G401 (cell line): ENCODE measurements around the gene SLC9A9. TPM values are rescaled to one million over a fixed set of nuclear protein-coding genes. Genes with fewer than 3 reads are reported as not detected.
A peak's percentile ranks its signal among the peaks of the same experiment; 100 is the strongest.
"Not testable (repeated sequence)": the region's sequence is repeated elsewhere in the genome, so short reads cannot be mapped to it uniquely, and the experiment has no call there.

Experiments used
- DNase-seq: peaks from one replicate; pipeline ENCODE4 v3.0.0-alpha.2; 2015; ENCODE audit warnings: low spot score
- in situ Hi-C: cut with HindIII; loops from 2 replicates; pipeline ENCODE4 v1.10.0; 2016; ENCODE audit warnings: low sequenced_read_pairs, mixed read lengths
- total RNA-seq: library from RNA; depleted of rRNA; stranded (reverse); fragments of >200 nt; shearing (Covaris generic); gene quantifications from 2 replicates; pipeline ENCODE4 v1.2.3, GENCODE V29; 2014; rRNA removed

Gene SLC9A9
- total RNA-seq, result not detected in 2 replicates

DNA sequence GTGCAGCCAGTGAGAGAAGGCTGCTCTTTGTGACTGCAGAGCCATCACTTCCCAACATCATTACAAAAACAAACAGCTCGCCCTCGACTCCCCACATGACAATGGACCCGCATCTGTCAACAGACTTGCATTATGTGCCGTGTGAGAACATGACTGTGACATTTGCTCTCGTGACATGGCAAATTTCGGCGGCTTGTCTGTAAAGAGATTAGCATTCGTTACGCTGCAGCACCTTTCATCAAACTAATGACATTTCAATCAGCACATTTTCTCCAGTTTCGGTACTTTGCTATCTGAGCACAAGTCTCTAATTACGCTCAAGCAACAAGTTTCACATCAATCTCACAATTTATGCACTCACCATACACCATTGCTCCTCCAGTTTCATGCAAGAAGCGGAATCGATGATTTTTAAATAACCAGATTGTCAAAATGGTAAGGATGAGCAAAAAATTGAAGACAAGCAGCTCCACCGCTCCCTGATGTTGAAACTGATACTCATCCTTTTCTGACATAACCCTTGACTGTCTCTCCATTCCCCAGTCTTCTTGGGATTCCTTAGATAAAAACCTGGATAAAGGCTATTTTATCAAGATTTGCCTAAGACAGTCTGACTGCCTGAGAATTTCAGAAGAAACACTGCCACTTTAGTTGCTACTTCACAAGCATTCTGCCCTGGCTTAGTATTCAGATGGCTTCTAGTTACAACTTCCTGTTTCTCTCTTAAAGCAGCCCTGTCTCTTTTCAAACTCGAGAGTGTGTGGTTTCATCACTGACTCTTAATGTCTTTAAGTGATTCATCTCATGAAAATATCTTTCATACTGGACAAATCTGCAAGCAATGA is at the start of gene SLC9A9:
Gene SLC9A9 (minus strand): TSS at position 682 of the 845 bp plus-strand sequence. CDS start 146 bp downstream, at position 536.
- peak; percentile 43 for DNase-seq
- in situ Hi-C loops, result no loop called here

DNA sequence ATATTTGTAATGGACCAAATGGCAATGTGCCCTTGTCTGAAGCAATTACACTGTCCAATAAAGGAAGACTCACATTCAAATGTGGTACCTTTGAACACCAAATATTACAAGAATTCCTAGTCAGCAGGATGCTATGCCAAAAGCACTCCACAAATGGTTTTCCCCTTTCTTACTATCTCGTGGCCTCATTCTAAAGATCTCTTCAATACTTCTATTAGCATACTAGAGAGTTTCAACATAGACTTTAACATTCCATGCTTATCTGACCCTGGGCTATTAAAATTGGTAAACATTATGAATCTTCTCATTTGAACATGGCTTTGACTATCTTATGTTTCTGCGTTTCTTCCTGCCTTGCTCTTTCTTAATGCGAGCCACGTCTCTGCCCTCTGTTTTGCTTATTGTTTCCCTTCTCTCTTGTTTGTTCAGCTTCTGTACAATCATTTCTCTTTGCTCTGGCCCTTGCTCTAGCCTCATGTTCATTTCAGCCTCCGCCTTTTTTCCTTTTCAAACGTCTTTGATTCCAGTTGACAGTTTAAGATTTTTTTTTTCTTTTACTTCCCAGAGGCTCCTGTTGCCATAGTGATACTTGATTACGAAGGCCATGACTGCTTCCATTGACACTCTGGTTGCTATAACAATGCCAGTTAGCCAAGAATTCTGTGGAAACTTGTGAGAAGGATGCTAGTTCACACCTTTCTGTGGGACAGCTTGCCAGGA is 49.5 kb upstream of the SLC9A9 start:
- in situ Hi-C loops, result no loop called here

DNA sequence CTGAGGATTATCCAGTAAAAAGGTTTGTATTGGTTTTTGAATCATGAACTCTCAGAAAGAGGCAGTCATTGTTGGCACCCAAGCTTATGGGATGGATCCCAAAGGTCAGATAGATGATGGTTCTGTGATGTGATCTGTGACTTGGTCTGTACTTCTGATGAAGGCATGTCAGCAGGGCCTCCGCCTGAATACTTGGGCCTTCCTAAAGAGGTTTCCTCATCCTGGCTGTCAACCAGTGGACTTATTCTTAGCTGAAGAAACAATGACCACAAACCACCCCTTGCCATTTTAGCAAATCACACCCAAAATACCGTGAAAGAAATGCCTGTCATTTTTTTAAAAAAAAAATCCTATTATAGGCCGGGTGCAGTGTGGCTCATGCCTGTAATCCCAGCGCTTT is 48.2 kb upstream of the SLC9A9 start:
- in situ Hi-C loops, result no loop called here

More for the DNA sequence above, 49.5 kb upstream of the SLC9A9 start:
- DNase-seq, result no peak

DNA sequence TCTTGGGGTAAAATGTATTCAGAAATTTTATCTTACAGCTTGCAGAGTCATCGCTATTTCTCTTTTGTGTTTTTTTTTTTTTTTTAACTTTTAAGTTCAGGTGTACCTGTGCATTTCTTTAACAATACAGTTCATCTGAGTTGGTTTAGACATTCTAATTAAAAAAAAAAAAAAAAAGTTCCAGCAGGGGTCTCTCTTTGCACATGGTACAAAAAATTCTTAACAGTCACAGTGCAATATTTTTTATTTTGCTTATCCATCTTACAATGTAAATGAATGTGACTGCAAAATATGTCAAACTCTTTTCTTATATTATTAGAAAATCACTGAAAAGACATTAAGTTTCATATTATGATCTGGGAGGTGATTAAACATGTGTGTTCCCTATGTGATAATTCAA is 47.5 kb upstream of the SLC9A9 start:
- in situ Hi-C loops, result no loop called here
- DNase-seq, result peak; percentile 32

More for the DNA sequence above, 48.2 kb upstream of the SLC9A9 start:
- DNase-seq, result no peak

DNA sequence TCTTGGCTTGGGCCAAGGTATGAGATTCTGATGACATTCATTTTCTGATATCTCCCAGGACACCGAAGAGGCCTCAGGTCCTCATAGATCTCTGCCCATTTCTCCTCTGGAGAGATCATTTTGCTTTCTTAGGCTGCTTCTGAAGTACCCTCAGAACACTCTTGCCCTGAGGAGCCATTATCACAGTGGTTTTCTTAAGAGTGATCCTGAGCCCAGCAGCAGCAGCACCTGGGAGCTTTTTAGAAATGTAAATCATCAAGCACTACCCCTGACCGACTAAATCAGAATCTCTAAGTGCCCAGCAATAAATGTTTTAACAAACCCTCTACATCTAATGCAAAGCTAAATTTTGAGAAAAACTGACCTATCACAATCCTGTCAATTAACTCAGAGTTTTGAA is 40.6 kb upstream of the SLC9A9 start:
- DNase-seq, result no peak
- in situ Hi-C loops, result no loop called here

DNA sequence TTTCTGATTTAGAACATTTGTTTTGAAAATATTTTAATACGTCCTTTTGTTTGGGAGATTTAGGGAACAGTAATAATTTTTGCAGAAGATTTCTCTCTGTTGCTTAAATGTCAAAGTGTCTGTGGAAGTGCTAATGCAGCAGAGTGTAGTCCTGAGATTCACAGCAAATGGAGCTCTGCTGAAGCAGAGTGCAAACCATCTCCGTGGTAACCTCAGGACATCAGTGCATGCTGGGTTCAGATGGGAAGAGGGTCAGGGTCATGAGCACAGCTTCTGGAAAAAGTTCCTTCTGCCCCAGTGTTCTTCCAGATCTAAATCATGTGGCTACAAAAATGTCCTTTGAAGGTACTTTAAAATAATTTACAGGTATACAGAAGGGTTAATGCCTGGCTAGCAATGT is 39.9 kb upstream of the SLC9A9 start:
- in situ Hi-C loops, result no loop called here
- DNase-seq, result no peak

DNA sequence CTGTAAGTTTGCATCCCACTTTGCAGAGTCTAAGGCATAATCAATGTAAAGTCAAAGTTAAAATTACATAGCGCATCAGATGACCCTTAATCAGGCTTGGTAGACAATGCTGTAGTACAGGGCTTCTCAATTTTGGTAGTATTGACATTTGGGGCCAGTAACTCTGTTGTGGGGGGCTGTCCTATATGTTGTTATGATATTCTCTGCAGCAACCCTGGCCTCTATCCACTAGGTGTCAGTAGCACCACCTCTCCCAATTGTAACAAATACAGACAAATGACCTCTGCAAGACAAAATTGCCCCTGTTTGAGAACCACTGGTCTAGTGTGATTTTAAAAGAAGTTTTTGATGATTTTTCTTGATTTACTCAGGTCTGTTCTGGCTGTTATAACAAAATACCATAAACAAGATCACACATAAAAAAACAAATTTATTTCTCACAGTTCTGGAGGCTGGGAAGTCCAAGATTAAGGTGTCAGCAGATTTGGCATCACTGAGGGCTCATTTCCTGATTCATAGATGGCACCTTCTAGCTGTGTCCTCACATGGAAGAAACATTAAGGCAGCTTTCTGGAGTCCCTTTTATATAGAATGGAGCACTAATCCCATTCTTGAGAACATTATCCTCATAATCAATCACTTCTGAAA is 37.6 kb upstream of the SLC9A9 start:
- peak; percentile 58 for DNase-seq

DNA sequence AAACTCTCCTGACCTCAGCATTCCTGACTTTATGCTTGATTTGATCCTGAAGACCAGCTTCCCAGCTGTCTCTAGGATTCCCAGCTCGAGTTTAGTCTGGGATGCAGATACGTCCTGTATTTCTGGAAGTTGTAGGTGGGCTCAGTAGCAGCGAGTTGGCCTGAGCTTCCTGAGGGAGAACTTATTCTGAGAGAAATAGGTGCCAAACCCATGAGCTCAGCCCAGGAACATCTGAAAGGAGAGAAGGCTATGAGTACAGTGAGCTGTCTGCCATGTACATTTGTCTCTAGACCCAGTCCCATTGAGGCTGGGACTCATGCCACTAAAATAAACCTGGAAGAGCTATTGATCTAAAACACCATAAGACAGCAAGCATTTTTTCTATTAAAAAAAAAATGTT is 36.6 kb upstream of the SLC9A9 start:
- in situ Hi-C loops, result no loop called here

More for the DNA sequence above, 37.6 kb upstream of the SLC9A9 start:
- in situ Hi-C loops, result no loop called here

DNA sequence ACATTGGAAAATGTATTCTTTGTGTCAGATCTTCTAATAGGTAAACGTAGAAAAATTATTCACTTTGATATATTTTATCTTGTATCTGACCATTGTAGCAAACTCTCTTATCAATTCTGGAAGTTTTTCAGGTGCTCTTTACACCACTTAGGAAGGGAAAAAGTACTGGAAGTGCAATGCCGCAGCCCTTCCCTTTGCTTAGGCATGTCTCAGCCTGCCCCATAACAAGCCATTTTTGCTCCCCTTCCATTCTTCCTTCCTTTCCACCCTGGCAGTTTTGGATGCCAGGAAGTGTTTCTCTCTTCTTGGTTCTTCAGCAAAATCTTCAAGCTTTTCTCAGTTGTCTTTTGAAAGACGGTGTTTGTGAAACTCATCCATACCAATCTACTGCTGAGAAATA is 34.9 kb upstream of the SLC9A9 start:
- no peak for DNase-seq
- in situ Hi-C loops, result no loop called here

More for the DNA sequence above, 36.6 kb upstream of the SLC9A9 start:
- DNase-seq, result no peak

DNA sequence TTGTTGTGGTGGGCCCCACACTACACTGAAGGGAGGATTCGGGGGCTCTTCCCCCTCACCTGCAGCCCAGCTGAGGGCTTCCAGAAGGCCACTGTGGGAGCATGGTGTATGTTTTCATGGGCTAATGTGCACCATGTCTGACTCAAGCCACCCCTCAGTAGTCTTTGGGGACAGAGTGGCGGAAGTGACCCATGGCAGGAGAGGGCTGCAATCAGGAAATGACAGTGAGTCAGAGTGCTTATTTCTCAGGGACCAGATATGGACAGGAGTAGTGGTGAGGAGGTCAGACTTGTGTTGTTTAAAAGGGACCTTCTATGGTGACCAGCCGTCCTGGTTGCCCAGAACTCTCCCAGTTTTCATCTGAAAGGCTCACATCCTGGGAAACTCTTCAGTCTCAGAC is 32.8 kb upstream of the SLC9A9 start:
- in situ Hi-C loops, result no loop called here
- no peak for DNase-seq

DNA sequence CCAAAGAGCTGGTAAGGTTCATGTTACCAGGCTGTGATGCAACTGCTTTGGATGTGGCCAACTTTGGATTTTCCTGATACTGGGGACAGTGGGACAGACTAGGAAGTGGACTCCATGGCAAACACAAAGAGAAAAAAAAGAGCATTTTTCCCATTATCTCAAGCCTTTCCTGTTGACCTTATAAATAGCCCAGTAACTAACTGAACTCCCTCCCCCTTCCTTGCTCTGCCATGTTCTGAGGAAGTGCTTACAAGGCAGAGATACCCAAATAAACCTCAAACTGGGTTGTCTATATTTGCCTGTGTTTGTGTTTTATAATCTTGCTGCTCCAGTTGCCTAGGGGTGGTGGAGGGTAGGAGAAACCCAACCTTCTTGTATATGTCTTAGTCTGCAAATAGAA is 27.3 kb upstream of the SLC9A9 start:
- in situ Hi-C loops, result no loop called here
- DNase-seq, result no peak

DNA sequence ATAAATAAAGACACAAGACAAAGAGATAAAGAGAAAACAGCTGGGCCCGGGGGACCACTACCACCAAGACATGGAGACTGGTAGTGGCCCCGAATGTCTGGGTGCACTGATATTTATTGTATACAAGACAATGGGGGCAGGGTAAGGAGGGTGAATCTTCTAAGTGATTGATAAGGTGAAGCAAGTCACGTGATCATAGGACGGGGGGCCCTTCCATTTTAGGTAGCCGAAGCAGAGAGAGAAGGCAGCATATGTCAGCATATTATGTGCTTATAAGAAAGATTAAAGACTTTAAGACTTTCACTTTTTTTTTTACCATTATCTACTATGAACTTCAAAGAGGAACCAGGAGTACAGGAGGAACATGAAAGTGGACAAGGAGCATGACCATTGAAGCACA is 25.3 kb upstream of the SLC9A9 start:
- in situ Hi-C loops, DNase-seq: not testable (repeated sequence)

DNA sequence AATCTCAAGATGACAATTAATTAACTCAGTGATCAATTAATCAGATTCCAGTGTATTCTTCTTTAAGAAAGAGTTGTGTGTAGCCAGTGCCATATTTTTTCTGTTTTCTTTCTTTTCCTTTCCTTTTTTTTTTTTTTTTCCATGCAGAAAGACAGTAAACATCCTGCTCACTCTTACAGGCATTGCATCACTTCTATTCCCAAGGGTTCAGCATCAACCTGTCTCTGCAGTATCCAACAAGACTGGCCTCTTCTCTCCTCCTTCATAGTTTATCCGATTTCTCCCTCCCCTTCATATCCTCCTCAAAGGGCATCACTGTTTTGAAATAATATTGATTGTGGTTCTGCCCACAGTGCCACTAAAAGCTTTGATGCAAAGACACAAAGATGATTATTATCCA is 17.0 kb upstream of the SLC9A9 start:
- DNase-seq, result no peak

DNA sequence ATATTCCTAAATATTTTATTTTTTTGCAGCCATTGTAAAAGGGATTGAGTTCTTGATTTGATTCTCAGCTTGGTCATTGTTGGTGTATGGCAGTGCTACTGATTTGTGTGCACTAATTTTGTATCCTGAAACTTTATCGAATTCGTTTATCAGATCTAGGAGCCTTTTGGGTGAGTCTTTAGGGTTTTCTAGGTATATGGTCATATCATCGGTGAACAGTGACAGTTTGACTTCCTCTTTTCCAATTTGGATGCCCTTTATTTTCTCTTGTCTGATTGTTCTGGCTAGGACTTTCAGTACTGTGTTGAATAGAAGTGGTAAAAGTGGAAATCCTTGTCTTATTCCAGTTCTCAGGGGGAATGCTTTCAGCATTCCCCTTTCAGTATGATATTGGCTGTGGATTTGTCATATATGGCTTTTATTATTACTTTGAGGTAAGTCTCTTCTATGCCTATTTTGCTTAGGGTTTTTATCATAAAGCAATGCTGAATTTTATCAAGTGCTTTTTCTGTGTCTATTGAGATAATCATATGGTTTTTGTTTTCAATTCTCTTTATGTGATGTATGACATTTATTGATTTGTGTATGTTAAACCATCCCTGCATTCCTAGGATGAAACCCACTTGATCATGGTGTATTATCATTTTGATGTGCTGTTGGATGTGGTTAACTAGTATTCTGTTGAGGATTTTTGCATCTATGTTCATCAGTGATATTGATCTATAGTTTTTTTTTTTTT is 11.4 kb upstream of the SLC9A9 start:
- in situ Hi-C loops, result no loop called here

More for the DNA sequence above, 17.0 kb upstream of the SLC9A9 start:
- in situ Hi-C loops, result no loop called here

DNA sequence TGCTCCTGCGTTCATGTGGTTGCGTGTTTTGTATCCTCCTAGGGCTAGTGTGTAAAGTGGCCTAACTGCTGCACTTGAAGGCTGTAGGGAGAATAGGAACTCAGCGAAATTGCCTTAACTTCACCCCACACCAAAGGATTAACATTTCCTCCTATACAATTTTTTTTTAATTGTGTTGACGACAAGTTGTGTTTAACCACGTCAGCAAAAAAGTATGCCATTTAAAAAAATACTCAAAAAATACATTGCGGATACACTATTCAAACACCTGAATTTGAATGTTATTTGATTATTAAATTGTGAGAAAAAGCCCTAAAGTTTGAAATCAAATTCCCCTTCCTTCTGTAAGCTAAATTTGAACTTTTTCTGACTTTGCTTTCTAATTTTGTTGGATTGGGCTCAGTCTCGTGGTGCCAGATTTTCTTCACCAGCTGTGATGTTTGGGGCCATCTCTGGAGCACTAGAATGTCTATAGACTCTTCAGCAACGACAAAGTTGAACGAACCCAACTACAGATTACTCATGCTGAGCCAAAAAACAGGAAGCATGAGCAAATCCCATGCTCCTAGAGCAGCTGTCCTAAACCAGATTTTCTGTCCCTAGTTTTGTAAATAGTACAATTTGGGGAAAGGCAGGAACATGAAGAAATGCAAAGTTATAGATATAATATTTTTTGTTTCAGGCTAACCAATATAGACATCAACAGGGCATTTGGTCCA is 8.1 kb upstream of the SLC9A9 start:
- in situ Hi-C loops, result no loop called here

More for the DNA sequence above, 11.4 kb upstream of the SLC9A9 start:
- no peak for DNase-seq

DNA sequence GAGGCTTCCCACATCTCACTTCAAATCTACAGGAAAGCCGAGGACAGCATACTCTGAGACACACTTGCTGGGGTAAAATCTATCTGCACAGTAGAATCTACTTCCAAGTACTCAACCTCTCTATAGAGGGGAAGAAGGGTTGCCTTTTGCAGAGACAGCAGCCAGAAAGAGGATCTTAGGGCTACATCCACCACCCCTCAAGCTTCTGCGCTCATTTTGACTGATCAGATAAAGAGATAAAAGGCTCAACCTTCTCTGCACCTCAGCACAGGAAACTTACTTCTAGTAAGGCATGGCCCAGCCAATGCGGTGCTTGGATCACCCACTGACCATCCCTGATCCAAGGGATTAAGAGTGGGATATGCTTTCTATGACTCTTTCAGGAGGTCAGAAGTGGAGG is 6.9 kb upstream of the SLC9A9 start:
- in situ Hi-C loops, result no loop called here
- no peak for DNase-seq

More for the DNA sequence above, 8.1 kb upstream of the SLC9A9 start:
- DNase-seq, result no peak

DNA sequence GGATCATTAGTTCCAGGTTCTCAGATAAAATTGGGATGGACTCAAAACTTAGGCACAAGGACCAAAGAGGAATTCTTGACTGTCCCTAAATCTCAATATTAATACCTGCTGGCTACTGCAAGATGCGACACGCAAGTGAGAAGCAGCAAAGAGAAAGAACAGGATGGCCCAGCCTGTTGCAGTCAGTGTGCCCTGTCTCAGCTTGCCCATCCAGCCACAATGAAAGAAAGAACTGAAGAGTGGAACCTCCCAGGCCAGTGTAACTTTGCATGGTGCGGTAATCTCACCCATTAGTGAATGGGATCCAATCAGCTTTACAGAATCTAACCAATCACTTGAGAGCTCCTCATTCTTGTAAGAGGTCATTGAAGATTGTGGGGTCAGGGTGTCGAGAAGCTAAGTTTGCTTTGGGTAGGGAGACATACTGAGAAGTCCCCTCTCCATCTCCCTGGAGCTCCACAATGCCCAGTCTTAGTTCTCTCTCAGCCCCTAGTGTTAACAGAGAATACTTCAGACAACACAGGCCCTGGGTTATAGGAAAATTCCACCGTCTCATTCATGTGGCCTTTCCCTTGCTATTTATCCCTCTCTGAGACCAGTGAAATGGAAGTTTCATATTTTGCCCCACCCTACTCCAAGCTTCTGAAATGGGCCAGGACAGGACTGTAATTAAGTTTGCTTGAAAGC is 3.2 kb upstream of the SLC9A9 start:
- DNase-seq, result no peak
- in situ Hi-C loops, result no loop called here

DNA sequence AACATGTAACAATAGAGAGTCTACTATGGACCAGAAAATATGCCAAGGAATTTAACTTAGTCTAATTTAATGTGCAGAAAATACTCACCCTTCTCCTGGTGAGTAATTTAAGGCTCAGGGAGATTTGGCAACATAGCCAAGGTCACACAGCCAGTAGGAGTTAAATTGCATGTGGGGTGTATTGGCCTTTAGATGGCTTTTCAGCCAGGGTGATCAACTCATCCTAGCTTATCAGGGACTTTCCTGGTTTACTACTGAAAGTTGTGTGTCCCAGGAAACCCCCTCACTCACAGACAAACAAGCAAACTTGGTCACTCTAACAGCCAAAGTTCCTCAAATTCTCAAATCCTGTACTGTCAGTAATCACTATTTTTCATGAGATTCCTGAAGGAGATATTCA is 2.6 kb upstream of the SLC9A9 start:
- no peak for DNase-seq
- in situ Hi-C loops, result no loop called here
